Activated CD8-positive, alpha-beta memory T cell treated with anti-CD3 and anti-CD28 coated beads, Interleukin-2, amount 50 U/mL, for 1 hour (primary cell): ENCODE data around the gene VMO1.

Experiments used
- DNase-seq: peaks from one replicate; pipeline ENCODE4 v3.0.0-alpha.2; 2020; ENCODE audit errors: extremely low read depth

Gene VMO1

DNA sequence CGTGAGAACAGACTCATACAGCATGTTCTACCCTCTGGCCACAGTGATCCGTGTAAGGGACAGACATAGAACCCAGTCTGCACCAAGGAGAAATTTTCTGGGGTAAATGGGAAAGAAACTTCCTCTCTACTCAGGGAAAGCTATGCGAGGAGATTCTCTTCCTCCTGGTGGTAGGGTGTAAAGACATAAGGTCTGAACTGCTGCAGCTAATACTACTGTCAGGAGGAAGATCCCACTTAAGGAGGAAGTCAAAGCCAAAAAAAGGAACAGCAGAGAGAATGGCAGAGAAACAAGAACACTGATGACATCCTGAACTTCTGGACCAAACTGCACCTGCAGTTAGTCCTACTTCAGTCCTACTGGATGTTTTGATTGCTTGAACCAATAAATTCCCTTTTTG is 21.6 kb downstream of the VMO1 start:
- DNase-seq = no peak

GRCh38 chr17:4759776-4760236 is 26.4 kb downstream of the VMO1 start:
- DNase-seq = no peak

DNA sequence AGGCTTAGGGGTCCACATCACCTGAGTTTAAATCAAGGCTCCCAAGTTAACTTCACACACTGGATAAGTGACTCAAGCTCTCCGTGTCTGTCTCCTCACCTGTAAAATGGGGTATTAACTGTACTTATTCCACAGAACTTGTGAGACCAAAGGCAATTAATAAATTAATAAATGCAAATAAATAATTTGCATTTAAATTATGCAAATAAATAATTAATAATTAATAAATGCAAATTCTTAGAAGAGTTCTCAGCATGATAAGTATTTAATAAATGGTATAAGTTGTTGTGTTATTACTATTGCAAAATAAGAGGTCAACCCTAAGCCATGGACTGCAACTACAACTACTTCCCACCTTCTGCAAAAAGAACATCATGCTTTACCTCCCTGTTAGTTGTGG is 32.8 kb downstream of the VMO1 start:
- no peak for DNase-seq

- DNase-seq = no peak
Observed at GRCh38 chr17:4751932-4752331, 34.2 kb downstream of the VMO1 start.

DNA sequence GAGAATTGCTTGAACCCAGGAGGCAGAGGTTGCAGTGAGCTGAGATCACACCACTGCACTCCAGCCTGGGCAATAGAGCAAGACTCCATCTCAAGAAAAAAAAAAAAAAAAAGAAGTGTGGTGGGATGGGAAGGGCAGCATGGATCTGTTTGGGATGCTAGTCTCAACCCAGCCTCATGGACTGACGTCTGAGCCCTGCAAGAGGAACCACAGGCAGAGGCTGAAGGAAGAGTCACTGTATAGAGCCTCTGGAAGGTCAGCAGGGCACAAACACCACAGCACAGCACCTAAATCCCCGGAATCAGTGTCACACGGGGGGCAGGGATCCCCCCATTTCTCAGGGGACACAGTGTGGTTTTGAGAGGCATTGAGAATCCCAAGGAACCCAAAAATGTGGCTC is 35.6 kb downstream of the VMO1 start:
- no peak for DNase-seq

DNA sequence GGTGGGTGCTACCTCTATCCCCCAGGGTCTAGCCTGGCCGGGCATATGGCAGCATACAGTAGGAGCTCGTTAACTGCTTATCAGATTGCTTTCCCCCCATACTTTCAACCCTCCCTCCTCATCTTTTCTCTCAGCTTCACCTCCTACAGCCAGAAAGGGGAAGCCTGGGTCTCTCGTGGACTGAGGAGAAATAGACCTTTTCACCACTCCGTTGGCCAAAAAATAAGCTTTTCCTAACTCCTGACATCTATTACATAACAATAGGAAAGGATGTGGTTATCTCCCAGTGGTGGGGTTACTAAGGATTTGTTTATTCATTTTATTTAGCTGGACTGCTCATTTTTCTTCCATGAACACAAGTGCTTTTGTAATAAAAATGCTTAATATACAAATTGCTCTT is 37.5 kb downstream of the VMO1 start:
- DNase-seq = no peak

- no peak for DNase-seq
Observed at GRCh38 chr17:4747847-4748246, 38.3 kb downstream of the VMO1 start.

DNA sequence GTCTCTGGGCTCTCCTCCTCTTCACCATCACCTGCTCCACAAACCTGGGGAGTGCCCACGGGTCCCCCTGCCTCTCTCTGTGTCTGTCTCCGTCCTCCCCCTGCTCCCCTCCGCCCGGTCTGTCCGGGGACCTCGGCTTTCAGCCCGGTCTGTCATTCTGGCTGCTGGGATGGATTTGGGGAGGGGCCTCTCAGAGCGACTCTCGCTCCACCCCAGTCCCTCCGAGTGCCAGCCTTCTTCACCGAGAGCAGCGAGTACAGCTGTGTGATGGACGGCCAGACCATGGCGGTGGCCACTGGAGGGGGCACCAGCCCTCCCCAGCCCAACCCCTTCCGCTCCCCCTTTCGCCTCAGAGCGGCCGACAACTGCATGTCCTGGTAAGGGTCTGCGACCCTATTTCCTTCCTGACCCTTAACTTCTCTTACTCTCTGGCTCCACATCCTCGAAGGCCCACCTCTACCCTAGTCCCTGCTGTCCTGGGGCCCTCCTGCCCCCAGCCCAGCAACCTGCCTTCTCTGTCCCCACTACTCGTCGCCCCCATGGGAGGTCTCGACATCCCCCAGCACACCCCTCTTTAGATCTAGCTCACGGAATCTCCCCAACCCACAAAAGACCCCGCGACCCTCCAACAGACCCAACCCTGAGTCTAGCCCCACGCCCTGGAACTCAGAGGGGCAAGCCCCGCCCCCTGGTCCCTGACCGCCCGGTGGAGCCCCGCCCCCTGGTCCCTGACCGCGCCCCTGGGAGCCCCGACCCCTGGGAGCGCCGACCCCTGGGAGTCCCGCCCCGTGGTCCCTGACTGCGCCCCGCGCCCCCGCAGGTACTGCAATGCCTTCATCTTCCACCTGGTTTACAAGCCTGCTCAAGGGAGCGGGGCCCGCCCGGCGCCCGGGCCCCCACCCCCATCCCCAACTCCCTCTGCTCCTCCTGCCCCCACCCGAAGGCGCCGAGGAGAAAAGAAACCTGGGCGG is 40.9 kb downstream of the VMO1 start:
- no peak for DNase-seq

GRCh38 chr17:4743898-4744297 is 42.3 kb downstream of the VMO1 start:
- DNase-seq = no peak

DNA sequence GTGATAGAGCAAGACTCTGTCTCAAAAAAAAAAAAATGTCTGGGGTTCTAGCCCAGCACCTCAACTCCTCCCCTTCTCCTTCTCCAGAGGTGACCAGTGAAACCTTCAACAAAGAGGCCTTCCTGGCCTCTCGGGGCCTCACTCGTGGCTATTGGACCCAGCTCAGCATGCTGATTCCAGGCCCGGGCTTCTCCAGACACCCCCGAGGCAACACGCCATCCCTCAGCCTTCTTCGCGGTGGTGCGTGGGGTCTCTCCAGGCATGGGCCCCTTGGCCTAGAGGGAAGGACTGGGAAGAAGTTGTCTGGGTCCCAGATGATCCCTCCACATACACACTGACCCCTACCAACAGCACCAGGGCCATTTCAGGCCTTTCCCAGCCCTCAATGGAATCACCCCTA is 42.9 kb downstream of the VMO1 start:
- DNase-seq = no peak

DNA sequence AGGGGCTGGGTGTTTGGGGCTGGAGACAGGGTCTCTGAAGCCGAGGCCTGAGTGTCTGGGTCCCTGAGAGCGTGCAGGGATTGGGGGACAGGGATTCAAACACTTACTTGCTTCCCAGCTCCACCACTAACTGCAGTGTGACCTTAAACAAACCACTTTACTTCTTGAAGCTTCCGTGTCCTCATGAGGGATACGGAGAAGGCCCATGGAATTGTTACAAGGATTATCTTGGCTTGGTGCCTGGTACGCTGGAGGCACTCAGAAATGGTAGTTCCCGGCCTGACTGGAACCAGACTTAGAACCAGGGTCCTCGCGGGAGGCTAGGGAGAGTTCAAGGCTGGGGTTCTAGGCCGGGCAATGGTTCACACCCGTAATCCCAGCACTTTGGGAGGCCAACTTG is 43.5 kb downstream of the VMO1 start:
- DNase-seq = no peak

- no peak for DNase-seq
Observed at GRCh38 chr17:4742133-4742532, 44.0 kb downstream of the VMO1 start.

DNA sequence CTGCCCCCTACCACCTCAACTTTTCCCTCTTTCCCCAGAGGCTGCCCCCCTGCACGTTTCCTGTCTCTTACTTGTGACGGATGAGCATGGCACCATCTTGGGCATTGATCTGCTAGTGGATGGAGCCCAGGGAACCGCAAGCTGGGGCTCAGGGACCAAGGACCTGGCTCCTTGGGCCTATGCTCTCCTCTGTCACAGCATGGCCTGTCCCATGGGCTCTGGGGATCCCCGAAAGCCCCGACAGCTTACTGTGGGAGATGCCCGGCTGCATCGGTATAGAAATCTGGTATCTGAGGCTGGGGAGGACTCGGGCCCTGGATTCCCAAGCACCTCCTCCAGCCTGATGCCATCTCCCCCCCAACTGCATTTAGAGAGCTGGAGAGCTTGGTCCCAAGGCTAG is 44.6 kb downstream of the VMO1 start:
- DNase-seq = no peak

DNA sequence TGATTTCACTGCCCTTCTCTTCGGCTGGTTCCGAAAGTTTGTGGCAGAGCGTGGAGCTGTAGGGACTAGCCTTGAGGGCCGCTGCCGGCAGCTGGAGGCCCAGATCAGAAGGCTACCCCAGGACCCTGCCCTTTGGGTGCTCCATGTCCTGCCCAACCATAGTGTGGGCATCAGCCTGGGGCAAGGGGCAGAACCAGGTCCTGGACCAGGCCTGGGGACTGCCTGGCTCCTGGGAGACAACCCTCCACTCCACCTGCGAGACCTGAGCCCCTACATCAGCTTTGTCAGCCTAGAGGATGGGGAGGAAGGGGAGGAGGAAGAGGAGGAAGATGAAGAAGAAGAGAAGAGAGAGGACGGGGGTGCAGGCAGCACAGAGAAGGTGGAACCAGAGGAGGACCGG is 45.6 kb downstream of the VMO1 start:
- no peak for DNase-seq

DNA sequence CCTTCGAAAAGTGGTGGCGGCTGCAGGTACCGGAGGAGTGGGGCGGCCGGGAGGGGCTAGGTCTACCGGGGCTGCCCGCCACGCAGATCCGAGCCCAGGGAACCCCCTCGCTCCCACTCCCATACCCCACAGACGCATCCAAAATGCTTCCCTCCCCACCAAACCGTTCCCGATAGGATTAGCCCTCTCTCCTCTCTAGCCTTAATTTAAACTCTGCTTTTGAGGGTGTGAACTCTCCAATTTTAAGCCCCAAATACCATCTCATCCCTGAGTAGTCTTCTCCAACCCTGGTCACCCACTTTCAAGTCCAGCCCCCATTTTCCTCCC is 46.2 kb downstream of the VMO1 start:
- peak; percentile 28 for DNase-seq

DNA sequence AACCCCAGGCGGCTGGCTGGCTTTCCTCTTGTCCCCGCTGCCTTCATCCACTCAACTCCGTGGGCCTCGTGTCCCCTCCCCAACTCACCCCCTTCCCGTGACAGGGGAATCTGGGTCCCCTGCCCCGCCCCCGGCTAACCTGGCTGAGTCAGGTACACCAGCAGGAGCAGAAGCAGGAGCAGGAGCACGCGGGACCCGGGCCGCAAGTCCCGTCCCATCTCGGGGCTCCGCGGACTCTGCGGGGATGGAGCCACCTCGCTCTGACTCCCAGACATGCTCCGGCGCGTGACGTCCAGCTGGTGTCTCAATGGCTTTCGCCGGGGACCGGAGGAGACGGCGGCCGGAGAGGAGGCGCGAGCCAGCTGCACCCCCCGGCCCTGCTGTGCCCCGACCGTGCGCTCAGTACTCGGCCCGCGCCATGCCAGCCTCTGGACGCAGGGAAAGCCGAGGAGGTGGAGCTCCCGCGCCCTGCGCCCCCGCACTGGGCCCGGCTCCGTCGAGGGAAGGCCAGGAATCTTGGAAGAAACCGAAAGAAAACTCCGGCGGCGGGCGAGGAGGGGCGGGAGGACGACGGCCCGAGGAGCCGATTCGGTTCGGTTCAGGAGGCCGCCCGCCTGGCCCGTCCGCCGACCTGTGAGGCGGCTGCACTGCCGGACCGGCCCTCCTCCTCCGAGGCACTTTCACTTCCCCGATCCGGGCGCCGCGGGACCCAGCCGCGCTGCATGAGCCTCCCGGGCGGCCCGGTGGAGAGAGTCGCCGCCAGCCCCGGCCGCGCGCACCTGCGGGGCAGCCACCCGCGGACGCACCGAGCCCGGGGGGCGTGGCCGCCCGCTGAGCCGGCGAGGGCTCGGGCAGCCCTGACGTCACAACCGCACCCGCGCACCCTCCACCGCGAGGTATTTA is 46.8 kb downstream of the VMO1 start, which contains the start of the genes CXCL16 and ZMYND15:
TSS of gene CXCL16 (minus strand) at position 807 of the 903 bp plus-strand sequence. CDS start at position 218, 589 bp downstream.
TSS of gene ZMYND15 (plus strand) at position 712 of the 903 bp plus-strand sequence. CDS start 716 bp downstream, outside the sequence.
- DNase-seq = no peak

GRCh38 chr17:4738136-4739121 is 47.7 kb downstream of the VMO1 start:
- no peak for DNase-seq

DNA sequence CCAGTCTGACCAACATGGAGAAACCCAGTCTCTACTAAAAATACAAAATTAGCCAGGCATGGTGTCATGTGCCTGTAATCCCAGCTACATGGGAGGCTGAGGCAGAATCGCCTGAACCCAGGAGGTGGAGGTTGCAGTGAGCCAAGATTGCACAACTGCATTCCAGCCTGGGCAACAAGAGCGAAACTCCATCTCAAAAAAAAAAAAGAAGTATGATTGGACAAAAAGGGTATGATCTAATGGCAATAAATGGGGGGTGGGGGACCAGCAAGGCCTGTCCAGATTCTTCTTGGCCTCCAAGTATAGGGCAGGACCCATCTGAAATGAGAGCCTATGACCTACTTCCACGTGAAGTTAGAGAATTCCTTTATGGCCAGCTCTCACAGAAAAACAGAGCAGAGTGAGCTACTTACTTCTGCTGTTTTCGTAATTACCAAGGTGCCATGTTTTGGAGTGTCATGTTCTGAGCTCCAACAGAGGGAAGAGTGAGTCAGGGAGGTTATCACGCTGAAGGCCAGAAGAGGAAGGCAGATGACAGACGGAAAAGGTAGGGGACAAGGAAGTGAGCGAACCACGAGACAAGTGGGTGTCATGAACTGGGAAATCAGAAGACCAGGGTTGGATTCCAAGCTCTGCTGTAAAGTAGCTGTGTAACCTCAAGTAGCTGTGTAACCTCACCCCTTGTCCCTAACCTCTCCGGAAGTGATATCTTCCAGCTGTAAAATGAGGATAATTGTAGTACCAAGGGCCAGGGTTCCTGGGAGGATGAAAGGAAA is 50.1 kb downstream of the VMO1 start:
- no peak for DNase-seq
